K562 (cell line): Measurements from ENCODE around the gene GPC1. TPM values are rescaled to one million over a fixed set of nuclear protein-coding genes. Genes with fewer than 3 reads are reported as not detected.

ENCODE experiments used
- ATAC-seq: fragments of 200-7000 bp; cut with Tn5 transposase; 3 replicates; pipeline ENCODE4 v1.9.1; 2020; ENCODE audit warnings: moderate library complexity
- BruUV-seq: library from RNA; stranded (reverse); fragments of 400-500 nt; replicated peaks from 2 replicates; lab custom pipeline; 2021; lab: Mats Ljungman, UMichigan
- CTCF ChIA-PET: fragments of 300-600 bp; formaldehyde crosslinking; extraction: SDS; loops from one replicate; lab custom pipeline; 2021; ENCODE audit warnings: low intra/inter-chr PET ratio; lab: Yijun Ruan, JAX
- POLR2A ChIA-PET: fragments of 300-600, 350-650 bp; sonication (Branson Sonifier 250); formaldehyde crosslinking; extraction: SDS; loops from one replicate; lab custom pipeline; 2021; ENCODE audit warnings: antibody characterized with exemption, inconsistent platforms; lab: Yijun Ruan, JAX
- DNase-seq, 4 experiments: peaks; one replicate each; pipeline versions ENCODE4 v3.0.0 to v3.0.0-alpha.2; 2011 to 2018; ENCODE audit warnings: low spot score in 3 of 4, mixed read lengths in 3 of 4; ENCODE audit errors: extremely low read depth in 1 of 4
- FAIRE-seq: peaks from 2 replicates; lab custom pipeline; 2011; peaks lifted over from hg19 to GRCh38; lab: Jason Lieb, UNC
- H2AFZ ChIP-seq: 2 replicates; pipeline ENCODE4 v1.6.0; 2011; ENCODE audit warnings: low read depth, low read length, control low read depth, inconsistent platforms
- H3K27ac ChIP-seq: fragments of 200-600 bp; 3 replicates; pipeline ENCODE4 v1.8.0; 2011; ENCODE audit warnings: low read depth, mild to moderate bottlenecking, control low read depth, inconsistent platforms, low read length, moderate library complexity, mixed read lengths; ENCODE audit errors: extremely low read depth
- H3K27me3 ChIP-seq, 2 experiments: fragments of 300-600 bp in 1 of 2; 2 replicates in 1 of 2; 3 replicates in 1 of 2; pipeline versions ENCODE4 v1.6.0 to v1.8.0; 2011; ENCODE audit warnings: inconsistent platforms in 2 of 2, low read length in 2 of 2, mild to moderate bottlenecking in 1 of 2, mixed read lengths in 1 of 2, moderate library complexity in 1 of 2; ENCODE audit not compliant: control insufficient read depth in 2 of 2, insufficient read depth in 2 of 2
- H3K36me3 ChIP-seq: fragments of 300-600 bp; 3 replicates; pipeline ENCODE4 v1.8.0; 2011; ENCODE audit warnings: mild to moderate bottlenecking, low read length, inconsistent platforms; ENCODE audit not compliant: control insufficient read depth, insufficient read depth
- H3K4me1 ChIP-seq, 2 experiments: fragments of 200-600 bp in 1 of 2; replicated peaks in 1 of 2; 2 replicates in 1 of 2; 3 replicates in 1 of 2; pipeline versions ENCODE4 v1.5.1 to v1.8.0; 2011; ENCODE audit warnings: inconsistent platforms in 2 of 2, low read length in 2 of 2, mild to moderate bottlenecking in 1 of 2, mixed read lengths in 1 of 2, moderate library complexity in 1 of 2; ENCODE audit not compliant: control insufficient read depth in 2 of 2, insufficient read depth in 2 of 2
- H3K4me2 ChIP-seq: 2 replicates; pipeline ENCODE4 v1.6.1; 2011; ENCODE audit warnings: low read length, control low read depth, inconsistent platforms, mixed read lengths; ENCODE audit not compliant: insufficient read depth
- H3K4me3 ChIP-seq: fragments of 200-600 bp; sonication (generic), shearing (Covaris generic); 2 replicates; pipeline ENCODE4 v1.5.1; 2016; ENCODE audit warnings: control low read depth, inconsistent platforms
- H3K79me2 ChIP-seq: fragments of 200-600 bp; 3 replicates; pipeline ENCODE4 v1.8.0; 2011; ENCODE audit warnings: low read length, inconsistent platforms; ENCODE audit not compliant: control insufficient read depth, insufficient read depth
- H3K9ac ChIP-seq, 2 experiments: 2 replicates each; pipeline versions ENCODE4 v1.6.0 to v1.6.1; 2011; ENCODE audit warnings: low read depth in 2 of 2, low read length in 2 of 2, control low read depth in 1 of 2, inconsistent platforms in 1 of 2, mild to moderate bottlenecking in 1 of 2, mixed read lengths in 1 of 2; ENCODE audit not compliant: insufficient read depth in 1 of 2
- H3K9me1 ChIP-seq: one replicate; pipeline ENCODE4 v1.6.0; 2011; ENCODE audit warnings: inconsistent platforms, mild to moderate bottlenecking, low read length, moderate library complexity; ENCODE audit not compliant: control insufficient read depth, insufficient read depth
- H3K9me3 ChIP-seq: replicated peaks from 2 replicates; pipeline ENCODE4 v1.5.1; 2011; ENCODE audit warnings: low read depth, low read length, inconsistent platforms; ENCODE audit not compliant: control insufficient read depth, insufficient read depth
- H4K20me1 ChIP-seq: replicated peaks from 2 replicates; pipeline ENCODE4 v1.6.1; 2011; ENCODE audit warnings: low read length, inconsistent platforms, mixed read lengths; ENCODE audit not compliant: control insufficient read depth, insufficient read depth
- NKRF ChIP-seq: fragments of 450-650 bp; IDR thresholded peaks from 2 replicates; pipeline ENCODE4 v1.6.1; 2016; ENCODE audit warnings: borderline replicate concordance
- ZNF785 ChIP-seq: fragments of 250-450 bp; sonication (Bioruptor Pico); IDR thresholded peaks from 2 replicates; pipeline ENCODE4 v1.4.0; 2020; ENCODE audit warnings: mild to moderate bottlenecking
- WGBS: fragments of 100-300 bp; shearing (Covaris generic); methylation state at CpG from one replicate; pipeline ENCODE4 v1.1.6; 2016; ENCODE audit warnings: low coverage, mixed read lengths; ENCODE audit not compliant: insufficient coverage; ENCODE audit errors: missing lambda C conversion rate; 5-methylcytosine and 5-hydroxymethylcytosine counted together
- in situ Hi-C: fragments of 300-500 bp; cut with MboI; formaldehyde crosslinking; loops from 4 replicates; pipeline ENCODE4 v1.15.0; 2018; ENCODE audit warnings: inconsistent platforms, mixed read lengths
- intact Hi-C: fragments of 100-400 bp; cut with micrococcal nuclease; formaldehyde crosslinking; loops from 2 replicates; pipeline ENCODE4 v1.14.2; 2022
- polyA plus RNA-seq, 8 experiments: library from polyadenylated mRNA; depleted of rRNA in 4 of 8; stranded (reverse) in 5 of 8; unstranded in 3 of 8; fragments of >200 nt; fragmentation: Nextera tagmentation in 2 of 8; fragmentation: Illumina TruSeq in 1 of 8; extraction: Ambion mirVana in 2 of 8; extraction: Trizol in 1 of 8; gene quantifications; 2 replicates each; pipeline versions ENCODE4 v1.2.1 to v1.2.3, GENCODE V29; 2011 to 2014; ENCODE audit warnings: inconsistent platforms in 1 of 8, missing spikeins in 1 of 8
- total RNA-seq, 7 experiments: library from RNA; depleted of rRNA in 6 of 7; stranded (reverse); fragments of >200 nt in 6 of 7; fragmentation: Illumina TruSeq in 2 of 7; extraction: Trizol in 2 of 7; gene quantifications; 2 replicates each; pipeline versions ENCODE4 v1.2.1 to v1.2.3, GENCODE V29; 2011 to 2021; ENCODE audit warnings: low replicate concordance in 1 of 7

The GPC1 gene
- total and polyA plus RNA-seq, 9 of the 15 experiments (the other 6 are each of a cell fraction or from before 2014, with no cell fraction given), result 0.07 to 0.82 (median 0.14) TPM; not detected in 3

DNA sequence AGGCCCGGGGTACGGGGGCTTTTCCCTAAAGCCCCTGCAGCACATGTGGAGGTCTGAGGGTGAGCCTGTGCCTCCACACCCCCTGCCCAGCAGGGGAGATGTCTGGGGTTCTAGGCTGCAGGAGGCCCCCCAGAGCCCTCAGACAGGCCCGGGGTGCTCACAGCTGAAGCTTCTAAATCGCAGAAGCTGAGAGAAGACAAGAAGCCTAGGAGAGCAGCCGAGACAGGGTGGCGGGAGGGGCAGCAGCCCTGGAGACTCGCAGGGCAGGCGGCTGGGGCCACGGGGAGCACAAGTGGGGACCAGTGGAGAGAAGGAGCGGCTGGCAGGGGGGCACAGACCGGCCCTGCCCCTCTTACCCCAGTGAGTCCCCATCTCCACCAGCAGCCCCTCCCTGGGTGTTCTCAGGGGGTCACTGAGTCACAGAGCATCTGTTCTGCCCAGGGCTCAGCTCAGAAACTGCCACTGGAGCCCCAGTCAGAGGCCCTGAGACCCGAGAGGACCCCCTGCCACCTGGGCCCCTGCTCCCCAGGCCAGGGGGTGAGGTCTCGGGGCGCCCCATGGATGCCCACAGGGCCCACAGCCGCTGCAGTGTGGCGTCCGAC lies 26.1 kb downstream of the GPC1 start:
- CTCF ChIA-PET, result no interaction called here
- Histone ChIP-seq H3K4me2 (no peak overlapping the region), H3K36me3 (no peaks in the 10 kb centered on the region), H3K9me3 (no peaks in the 10 kb centered on the region), H3K4me3 (no peak overlapping the region), H4K20me1 (no peaks in the 10 kb centered on the region), H3K79me2 (no peaks in the 10 kb centered on the region), H3K9ac (no peak overlapping the region), H3K9me1 (no peaks in the 10 kb centered on the region), H3K27ac (no peak overlapping the region), H3K4me1 (peaks cover 0 to 20% of the 10 kb centered on the region in 2 experiments; a peak in 2 of 5 replicates), H3K27me3 (peaks cover 0 to 22% of the 10 kb centered on the region in 2 experiments; a peak in 3 of 5 replicates), H2AFZ (no peak overlapping the region)
- DNase-seq, result no peak
- POLR2A ChIA-PET, result interaction anchor here (0.6 kb wide), 1 partner anchor 112 kb away, joined by 3 read pairs; no protein-coding TSS in a partner anchor
- TF ChIP-seq NKRF, result no peak
- no peak for TF ChIP-seq ZNF785
- BruUV-seq, result no TSS peak
- ATAC-seq, result no peak
- intact Hi-C loops (no loop called here), in situ Hi-C loops (no loop called here)
- 2% methylated on average over 8 of the region's 17 CpGs for WGBS
- no peak for FAIRE-seq
